Astrocyte of the hippocampus (primary cell): ENCODE measurements around the gene EPN2.
A peak's percentile ranks its signal among the peaks of the same experiment; 100 is the strongest.
"Not testable (repeated sequence)": the region's sequence is repeated elsewhere in the genome, so short reads cannot be mapped to it uniquely, and the experiment has no call there.

Experiments
- DNase-seq: peaks from one replicate; pipeline ENCODE4 v3.0.0; 2011; ENCODE audit warnings: low read depth, low spot score

EPN2 gene

DNA sequence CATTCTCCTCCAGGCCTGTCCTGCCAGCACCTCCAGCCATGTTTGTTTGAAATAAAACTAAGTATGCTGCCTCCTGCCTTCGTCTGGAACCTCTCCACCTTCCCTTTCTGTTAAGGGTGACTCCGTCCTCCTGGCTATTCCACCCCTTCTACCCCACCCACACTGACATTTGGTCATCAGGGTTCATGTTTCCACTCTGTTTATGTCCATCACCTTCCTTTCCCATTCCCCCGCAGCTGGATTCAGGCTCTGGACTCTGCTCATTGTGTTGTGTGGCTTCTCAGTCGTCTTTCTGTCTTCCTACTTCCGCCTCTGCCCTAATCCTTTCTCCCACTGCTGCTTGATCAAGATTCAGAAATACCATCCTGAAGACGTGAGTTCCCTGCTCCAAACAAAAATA is 28.6 kb downstream of the EPN2 start:
- DNase-seq: no peak

DNA sequence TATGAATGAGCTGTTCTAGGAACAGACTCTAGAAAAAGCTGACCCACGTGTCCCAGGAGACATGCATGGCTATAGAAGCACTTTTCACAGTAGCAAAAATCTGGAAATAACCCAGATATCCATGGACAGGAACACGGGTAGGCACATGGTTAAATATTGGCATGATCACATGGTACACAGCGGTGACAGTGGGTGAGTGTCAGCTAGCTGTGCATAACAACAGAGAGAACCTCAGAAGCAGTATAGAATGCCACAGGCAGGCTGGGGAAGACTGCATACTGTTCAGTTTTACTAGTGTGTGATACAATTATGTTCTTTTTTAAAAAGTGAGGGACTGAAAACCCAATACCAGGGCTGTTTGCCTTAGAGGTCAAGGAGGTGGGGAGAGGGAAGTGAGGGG is 31.4 kb downstream of the EPN2 start:
- no peak for DNase-seq

DNA sequence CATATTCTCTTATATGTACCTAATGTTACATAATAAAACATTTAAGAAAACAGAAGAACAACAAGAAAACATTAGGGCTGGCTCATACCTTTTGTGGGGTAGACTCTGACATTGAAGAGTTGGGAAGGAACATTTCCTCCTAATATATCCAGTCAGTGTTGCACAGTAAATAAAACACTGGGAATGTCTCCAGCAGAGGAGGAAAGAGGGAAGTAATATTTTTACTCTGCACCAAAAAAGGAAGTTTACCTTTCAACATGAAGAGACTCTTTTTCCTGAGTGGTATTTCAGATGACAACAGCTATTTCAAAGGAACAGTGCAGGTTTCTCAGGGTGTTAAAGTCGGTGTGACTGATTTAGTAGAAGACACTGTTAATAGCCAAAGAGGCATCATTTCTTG is 31.9 kb downstream of the EPN2 start:
- DNase-seq: no peak

DNA sequence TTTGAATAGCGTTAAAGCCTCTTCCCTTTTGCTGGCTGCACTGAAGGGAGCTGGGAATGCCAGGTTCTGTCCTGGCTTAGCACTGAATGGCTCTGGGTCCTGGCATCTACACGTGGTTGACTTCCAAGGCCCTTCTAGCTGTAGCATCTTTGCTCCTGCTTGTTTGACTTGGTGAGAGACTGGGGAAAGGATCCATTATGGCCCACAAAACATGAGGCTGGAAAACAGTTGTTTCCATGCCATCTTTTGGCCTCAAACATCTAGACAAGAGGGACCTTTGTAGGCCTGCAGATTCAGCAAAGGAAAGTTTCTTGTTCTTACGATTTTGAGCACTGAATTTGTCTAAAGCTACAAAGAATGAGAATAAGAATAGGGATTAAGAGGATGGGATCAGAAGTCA is 32.5 kb downstream of the EPN2 start:
- no peak for DNase-seq

DNA sequence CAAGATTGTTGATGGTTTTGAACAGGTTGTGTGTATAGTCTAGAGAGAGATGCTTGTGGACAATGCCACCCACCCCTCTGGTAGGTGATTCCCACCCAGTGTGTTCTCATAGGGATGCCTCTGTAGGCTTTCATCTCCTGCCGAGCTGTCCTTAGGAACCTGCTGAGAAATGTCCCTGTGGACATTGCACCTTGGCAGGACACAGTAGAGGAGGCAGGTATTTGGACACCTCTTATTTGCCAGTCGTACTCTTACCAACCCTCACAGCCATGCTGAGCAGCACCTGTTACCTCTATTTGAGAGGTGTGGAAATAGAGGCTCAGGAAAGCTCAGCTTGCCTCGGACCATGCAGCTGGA is 33.2 kb downstream of the EPN2 start:
- no peak for DNase-seq

DNA sequence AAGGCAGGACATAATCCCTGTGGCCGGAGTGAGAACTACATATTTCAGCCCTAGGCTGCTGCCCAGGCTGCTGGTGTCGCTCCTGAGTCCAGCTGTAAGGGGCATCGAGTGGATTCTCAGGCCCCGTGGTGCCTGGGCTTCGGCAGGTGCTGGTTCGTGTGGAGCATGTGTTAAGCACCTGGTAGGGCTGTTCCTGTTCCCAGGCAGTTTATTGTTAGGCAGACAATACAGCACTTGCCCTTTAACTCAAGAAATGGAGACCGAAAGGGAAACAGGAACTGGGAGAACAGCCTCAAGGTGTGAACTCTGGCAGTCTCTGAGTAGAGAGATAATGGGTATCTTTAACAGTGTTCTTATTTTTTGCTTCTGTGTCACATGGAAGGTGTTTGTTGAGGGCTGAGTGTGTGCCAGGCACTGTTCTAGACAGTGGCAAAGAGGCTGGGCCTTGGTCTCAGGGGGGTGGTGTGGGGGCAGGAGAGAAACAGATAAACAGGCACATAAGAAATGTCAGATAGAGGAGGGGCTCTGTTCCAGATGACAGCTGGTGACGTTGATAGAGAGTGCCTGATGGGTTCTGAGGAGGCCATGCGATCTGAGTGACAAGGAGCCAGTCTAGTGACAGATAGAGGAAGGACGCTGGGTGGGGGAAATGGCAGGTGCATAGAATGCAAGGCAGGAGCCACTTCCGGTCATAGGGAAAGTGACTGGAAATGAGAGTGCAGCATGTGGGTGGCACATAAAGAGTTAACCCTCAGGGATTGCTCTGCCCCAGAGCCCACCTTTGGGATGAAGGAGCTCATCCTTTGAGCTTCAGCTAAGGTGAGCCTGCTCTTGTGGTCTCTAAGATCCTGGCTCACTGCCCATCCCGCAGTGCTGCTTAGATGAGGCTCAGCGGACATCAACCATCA is 33.8 kb downstream of the EPN2 start:
- DNase-seq: no peak

DNA sequence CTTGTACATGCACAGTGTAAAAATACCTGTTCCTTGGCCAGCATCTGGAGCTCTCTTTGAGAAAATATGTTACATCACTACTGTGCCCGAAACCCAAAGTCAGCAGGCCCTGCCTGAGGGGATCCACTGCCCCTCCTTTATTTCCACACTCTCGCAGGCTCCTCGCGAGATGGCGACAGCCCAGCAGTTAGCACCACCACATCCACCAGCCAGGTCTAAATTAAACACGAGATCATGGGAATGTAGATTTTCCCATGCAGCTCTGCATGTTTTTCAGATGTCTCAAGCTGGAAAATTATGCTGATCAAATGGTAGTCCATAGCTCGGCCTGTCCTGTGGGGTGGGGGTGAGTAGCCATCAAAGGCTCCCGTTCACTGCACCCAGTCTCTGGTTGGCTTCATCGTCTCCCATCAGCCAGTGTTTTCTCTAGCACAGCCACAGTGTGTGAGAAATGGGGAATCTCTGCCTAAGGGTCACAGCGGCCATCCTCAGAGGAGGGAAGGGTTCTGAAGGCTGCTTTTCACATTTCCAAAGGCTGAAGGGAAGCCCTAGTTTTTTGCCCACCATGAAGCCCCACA is 34.7 kb downstream of the EPN2 start:
- peak; percentile 46 for DNase-seq

DNA sequence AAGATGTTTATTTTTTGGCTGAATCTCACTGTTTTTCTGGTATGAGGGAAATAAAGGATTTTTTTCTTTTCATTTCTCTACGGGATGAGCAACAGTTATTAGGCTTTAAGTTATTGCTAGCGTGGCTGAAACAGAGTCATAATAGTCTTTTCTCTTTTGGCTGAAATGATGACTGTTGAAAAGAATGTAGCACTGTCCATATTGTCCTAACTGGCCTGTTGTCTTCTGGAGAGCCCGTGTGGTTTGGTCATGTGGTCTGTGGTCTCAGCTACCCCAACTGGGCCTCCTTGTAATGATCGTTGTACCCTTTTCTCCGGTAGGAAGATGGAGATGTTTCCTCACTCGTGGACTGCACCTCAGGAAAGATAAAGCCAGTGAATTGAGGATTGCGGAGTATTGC is 36.6 kb downstream of the EPN2 start:
- no peak for DNase-seq

DNA sequence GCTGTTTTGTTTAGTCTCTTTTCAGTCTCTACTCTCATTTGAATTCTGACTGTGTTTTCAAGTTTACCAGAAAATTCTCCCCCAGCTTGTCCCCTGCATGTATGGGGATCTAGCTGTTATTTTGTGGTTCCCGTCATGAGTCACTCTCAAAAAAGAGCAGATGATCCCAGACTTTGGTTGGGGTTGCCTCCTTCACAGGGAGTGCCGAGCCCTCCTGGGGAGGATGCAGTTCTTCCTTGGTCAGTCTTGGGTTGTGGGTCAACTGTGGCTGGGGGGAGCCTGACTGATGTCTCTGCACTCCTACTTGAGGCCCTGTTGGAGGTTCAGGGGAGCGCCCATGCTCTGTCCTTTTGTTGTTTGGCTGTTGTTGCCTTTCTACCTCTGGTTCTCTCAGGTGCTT is 37.7 kb downstream of the EPN2 start:
- peak; percentile 62 for DNase-seq

DNA sequence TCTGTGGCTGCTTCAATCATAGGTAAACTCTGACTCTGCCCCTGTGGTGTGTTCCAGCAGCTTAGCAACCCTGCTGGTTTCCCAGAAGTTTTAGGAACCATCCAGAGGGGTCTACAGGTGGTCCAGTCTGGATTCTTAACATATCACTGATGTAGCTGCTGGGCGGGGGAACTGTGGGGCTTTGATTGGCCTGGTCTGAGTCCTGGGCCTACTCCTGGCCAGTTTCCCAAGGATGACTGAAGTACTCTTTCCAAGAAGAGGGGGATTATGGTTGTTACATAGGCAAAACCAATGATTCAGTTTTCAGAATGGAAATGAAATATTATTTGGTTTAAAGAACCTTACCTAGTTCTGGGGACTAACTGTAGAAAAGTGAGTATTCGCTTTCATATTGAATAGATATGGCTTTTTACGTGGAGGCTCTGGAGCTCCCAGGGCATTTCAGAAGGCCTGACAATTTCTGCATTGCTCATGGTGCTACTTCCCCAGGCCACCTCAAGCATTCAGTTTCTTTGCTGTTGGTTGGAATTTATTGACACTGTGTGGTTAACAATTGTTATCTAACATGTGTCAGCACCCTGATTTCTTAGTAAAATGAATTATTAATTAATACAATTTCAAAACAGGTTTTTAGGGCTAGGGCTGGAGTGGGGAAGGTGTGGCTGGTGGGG is 38.4 kb downstream of the EPN2 start:
- no peak for DNase-seq

DNA sequence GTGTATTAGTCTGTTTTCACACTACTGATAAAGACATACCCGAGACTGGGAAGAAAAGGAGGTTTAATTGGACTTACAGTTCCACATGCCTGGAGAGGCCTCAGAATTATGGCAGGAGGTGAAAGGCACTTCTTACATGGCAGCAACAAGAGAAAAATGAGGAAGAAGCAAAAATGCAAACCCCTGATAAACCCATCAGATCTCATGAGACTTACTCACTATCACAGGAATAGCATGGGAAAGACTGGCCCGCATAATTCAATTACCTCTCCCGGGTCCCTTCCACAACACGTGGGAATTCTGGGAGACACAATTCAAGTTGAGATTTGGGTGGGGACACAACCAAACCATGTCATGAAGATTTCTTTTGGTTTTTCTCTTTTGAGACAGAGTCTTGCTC is 41.1 kb downstream of the EPN2 start:
- DNase-seq: not testable (repeated sequence)

DNA sequence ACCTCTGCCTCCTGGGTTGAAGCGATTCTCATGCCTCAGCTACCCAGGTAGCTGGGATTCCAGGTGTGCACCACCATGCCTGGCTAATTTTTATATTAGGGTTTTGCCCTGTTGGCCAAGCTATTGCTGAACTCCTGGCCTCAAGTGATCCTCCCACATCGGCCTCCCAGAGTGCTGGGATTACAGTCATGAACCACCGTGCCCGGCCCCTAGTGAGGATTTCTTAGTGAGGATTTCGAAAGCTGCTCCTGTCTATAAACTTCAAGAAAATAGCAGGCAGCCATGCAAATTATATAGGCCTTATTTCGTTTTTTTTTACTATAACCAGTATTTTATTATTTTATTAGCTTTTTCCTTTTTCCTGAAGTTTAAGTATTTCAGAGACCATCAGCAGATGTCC is 41.6 kb downstream of the EPN2 start:
- DNase-seq: no peak

DNA sequence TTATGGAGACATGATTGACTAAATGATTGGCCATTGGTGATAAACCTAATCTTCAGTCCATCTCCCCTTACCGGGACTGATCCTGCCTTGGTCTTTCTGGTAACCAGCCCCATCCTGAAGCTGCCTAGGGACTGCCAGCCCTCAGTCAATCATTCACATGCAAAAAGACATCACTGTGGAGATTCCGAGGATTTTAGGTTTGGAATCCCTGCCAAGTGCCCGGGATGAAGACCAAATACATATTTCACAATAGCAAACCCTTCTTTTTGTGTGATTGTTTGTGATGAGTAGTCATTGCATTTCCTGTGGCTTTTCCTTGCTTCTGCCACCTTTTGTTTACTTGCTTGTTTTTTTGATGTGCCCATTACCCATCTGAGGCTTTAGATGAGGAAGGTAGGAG is 44.0 kb downstream of the EPN2 start:
- no peak for DNase-seq

DNA sequence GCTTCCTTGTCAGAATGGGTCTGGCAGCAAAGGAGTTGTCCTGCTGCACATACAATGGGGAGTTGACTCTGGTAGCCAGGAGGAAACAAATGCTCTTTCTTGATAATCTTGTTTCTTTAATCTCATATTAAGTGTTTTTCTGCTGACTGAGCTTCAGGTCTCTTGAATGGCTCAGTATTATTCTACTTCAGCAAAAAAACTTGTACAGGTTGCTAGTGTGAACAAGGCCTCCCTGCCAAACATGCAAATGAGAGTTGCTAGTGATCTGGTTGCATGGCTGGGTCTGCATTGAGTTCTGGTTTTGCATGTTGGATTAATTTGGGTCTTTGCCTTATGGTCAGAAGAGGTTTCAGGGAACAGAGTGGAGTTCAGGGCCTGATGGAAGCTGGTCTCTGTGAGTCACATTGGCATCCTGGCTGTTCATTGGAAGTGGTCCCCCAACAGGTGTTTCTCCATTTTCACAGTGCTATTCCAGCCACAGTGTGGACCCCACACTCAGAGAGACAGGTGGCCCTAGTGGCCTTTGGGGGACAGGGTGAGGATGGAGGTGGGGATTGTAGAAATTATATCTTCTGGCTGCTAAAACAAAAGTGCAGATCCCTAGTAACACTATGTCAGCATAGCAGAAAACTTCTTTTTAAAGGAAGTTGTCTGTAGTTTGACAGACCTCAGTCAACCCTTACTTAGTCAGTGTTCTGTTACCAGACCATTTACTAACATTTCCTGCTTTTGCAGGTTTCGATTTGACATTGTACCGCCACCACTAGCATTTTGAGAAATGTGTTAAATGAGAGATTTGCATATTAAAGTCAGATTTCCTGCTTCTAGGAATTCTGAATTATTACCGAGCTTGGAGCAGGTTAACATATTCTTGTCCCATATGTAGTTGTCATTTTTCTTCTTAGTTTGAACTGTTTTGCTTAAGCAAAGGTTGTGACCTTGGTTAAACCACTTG is 47.1 kb downstream of the EPN2 start:
- no peak for DNase-seq

DNA sequence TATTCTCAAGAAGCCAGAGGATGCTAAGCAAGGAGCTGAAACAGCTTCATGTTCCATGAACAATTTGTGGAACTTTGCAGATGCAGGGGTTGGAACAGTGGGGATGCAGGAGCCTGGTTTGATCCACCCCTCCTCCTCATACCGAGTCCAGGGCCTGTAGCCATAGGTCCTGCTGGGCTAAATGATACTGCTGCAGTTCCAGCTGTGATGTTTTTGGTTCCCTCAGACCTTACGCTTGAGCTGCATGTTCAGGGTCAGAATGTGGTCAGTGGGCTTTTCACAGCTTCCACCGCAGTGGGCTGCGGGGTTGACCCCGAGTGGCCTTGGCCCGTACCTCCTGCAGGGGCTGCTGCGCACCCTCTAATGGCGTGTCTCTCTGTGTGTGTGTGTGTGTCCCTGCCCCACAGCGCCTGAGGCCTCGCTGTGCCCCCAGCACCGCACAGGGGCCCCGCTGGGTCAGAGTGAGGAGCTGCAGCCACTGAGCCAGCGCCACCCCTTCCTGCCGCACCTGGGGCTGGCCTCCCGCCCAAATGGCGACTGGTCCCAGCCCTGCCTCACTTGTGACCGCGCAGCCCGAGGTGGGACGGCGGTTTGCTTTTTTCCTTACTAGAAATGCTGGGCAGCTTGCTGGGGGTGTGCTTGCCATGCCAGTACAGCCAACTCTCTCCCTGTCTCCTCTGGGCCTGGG is 48.2 kb downstream of the EPN2 start:
- no peak for DNase-seq

DNA sequence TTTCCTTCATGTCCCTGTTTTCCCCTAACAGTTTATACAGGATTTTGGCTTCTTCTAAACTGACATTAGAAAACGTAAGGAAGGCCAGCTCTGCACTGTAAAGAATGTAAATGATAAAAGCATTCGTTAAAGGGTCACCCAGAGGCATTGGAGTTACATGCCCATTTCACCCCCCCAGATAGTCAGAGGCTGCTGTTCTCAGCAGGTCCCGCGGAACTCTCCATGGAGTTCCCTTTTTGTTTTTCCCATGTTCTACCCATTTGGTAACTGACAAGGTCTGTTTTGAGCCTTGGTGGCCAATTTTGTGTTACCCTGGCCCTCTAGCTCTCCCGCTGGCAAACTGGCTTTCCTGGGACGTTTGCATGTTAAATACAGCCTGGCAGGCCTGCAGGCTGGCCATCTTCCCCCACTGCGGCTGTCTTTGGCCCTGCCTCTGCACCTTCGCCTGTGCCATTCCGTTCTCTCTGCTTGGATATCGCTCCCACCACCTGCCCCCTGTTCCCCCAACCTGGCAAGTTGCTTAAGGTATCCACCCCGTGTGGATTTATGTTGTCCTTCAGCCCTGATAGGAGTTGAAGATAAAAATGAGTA is 49.7 kb downstream of the EPN2 start:
- DNase-seq: no peak

DNA sequence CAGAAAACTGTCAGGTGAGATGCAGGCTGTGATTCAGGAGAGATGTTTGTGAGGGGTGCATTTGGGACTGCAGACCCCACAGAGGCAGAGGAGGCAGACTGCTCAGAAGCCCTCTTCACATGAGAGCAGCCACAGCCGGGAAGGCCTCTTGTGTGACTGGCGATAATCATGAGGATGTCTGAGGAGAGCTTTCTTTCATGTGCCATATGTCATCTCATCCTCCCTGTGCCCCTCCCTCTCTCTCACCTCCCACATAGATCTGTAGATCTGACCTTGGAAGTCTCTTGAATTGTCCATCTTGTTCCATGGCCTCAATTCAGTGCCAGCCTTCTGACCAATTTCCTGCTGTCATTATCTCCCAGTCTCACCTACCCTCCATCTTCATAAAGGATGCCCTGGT is 50.5 kb downstream of the EPN2 start:
- DNase-seq: no peak

DNA sequence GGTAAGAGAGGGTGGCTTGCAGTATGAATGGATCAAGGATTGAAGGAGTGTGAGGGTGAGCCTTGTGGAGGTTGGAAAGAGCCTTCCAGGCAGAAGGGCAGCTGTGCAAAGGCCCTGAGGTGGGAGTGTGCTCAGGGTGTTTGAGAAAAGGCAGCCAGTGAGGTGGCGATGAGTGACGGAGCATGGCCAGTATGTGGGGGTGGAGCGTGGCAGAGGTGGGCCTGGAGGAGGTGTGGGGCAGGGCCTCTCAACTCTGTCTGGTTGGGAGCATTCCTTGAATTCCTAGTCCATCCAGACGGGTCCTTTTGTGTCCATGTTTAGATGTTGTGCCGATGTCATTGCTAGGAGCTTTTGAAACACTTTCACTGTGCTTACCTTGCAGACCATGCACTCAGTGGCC is 51.3 kb downstream of the EPN2 start:
- peak; percentile 72 for DNase-seq

DNA sequence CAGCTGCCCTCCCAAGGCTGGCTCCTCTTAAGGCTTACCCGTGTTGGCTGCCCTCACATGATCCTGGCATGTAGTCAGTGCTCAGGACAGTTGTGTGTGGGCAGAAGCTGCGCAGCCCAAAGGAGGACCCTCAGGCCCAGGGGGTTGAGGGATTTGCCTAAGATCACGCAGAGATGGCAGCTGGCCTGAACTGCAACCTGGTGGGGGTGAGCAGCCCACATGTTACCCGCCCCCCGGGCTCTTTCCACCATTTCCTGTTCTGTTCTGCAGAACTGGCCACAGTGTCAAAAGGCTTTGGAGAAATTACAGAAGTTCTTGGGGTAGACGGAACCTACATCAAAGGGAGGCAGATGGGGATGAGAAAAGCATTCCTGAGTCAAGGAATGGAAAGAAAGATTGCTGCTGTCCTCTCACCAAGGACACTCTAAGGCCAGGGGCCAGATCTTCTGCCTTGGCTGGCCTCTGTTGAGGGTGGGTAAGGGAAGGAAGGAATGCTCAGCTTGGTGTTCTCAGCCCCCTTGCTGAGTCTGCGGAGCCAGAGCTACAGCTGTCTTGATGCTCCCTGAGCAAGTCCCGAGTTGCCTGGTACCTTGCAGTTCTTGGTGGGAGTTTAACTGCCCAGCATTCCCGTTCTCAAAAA is 53.0 kb downstream of the EPN2 start:
- no peak for DNase-seq

DNA sequence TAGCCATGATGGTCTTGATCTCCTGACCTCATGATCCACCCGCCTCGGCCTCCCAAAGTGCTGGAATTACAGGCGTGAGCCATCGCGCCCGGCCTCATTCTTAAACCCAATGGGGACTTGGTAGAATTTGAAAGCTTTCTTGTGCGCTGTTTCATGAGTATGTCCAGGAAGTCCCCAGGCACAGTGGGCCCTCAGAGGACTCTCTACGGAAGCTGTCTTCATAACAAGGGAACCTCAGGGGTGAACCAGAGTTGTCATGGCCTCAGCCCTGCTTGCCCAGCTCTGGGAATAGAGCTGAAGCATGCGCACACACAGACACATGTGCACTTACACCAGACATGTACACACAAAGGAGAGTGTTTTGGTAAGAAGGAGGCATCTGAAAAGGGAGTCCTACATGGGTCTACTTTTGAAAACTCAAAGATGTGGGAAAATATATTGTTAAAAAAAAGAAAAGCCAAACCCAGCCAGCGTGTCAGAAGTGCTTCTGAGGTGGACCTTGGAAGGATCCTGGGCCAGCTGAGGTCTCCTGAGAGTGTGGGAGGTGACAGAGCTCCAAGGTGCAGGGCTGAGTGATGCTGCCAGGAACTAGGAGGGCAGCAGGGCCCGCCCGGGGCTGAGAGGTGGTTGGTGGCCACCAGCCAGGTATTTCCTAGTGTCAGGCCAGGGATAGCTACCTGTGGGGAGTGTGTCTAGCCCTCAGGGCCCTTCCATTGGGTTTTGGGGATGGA is 54.6 kb downstream of the EPN2 start:
- no peak for DNase-seq
